ENCODE measurements around the gene ANTXR2. TPM values are rescaled to one million over a fixed set of nuclear protein-coding genes. Genes with fewer than 3 reads are reported as not detected.

The ANTXR2 gene
- total and polyA plus RNA-seq, 2 of the 8 experiments (the other 6 are each of a cell fraction or from before 2014, with no cell fraction given), result 1.1 to 7.5 TPM

- TF ChIP-seq, protein P1, sequence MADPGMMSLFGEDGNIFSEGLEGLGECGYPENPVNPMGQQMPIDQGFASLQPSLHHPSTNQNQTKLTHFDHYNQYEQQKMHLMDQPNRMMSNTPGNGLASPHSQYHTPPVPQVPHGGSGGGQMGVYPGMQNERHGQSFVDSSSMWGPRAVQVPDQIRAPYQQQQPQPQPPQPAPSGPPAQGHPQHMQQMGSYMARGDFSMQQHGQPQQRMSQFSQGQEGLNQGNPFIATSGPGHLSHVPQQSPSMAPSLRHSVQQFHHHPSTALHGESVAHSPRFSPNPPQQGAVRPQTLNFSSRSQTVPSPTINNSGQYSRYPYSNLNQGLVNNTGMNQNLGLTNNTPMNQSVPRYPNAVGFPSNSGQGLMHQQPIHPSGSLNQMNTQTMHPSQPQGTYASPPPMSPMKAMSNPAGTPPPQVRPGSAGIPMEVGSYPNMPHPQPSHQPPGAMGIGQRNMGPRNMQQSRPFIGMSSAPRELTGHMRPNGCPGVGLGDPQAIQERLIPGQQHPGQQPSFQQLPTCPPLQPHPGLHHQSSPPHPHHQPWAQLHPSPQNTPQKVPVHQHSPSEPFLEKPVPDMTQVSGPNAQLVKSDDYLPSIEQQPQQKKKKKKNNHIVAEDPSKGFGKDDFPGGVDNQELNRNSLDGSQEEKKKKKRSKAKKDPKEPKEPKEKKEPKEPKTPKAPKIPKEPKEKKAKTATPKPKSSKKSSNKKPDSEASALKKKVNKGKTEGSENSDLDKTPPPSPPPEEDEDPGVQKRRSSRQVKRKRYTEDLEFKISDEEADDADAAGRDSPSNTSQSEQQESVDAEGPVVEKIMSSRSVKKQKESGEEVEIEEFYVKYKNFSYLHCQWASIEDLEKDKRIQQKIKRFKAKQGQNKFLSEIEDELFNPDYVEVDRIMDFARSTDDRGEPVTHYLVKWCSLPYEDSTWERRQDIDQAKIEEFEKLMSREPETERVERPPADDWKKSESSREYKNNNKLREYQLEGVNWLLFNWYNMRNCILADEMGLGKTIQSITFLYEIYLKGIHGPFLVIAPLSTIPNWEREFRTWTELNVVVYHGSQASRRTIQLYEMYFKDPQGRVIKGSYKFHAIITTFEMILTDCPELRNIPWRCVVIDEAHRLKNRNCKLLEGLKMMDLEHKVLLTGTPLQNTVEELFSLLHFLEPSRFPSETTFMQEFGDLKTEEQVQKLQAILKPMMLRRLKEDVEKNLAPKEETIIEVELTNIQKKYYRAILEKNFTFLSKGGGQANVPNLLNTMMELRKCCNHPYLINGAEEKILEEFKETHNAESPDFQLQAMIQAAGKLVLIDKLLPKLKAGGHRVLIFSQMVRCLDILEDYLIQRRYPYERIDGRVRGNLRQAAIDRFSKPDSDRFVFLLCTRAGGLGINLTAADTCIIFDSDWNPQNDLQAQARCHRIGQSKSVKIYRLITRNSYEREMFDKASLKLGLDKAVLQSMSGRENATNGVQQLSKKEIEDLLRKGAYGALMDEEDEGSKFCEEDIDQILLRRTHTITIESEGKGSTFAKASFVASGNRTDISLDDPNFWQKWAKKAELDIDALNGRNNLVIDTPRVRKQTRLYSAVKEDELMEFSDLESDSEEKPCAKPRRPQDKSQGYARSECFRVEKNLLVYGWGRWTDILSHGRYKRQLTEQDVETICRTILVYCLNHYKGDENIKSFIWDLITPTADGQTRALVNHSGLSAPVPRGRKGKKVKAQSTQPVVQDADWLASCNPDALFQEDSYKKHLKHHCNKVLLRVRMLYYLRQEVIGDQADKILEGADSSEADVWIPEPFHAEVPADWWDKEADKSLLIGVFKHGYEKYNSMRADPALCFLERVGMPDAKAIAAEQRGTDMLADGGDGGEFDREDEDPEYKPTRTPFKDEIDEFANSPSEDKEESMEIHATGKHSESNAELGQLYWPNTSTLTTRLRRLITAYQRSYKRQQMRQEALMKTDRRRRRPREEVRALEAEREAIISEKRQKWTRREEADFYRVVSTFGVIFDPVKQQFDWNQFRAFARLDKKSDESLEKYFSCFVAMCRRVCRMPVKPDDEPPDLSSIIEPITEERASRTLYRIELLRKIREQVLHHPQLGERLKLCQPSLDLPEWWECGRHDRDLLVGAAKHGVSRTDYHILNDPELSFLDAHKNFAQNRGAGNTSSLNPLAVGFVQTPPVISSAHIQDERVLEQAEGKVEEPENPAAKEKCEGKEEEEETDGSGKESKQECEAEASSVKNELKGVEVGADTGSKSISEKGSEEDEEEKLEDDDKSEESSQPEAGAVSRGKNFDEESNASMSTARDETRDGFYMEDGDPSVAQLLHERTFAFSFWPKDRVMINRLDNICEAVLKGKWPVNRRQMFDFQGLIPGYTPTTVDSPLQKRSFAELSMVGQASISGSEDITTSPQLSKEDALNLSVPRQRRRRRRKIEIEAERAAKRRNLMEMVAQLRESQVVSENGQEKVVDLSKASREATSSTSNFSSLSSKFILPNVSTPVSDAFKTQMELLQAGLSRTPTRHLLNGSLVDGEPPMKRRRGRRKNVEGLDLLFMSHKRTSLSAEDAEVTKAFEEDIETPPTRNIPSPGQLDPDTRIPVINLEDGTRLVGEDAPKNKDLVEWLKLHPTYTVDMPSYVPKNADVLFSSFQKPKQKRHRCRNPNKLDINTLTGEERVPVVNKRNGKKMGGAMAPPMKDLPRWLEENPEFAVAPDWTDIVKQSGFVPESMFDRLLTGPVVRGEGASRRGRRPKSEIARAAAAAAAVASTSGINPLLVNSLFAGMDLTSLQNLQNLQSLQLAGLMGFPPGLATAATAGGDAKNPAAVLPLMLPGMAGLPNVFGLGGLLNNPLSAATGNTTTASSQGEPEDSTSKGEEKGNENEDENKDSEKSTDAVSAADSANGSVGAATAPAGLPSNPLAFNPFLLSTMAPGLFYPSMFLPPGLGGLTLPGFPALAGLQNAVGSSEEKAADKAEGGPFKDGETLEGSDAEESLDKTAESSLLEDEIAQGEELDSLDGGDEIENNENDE (IDR thresholded peaks at IDR 0.05; ENCODE audit: insufficient replicate concordance, low read length), result no peak
- TF ChIP-seq CREB1 (IDR thresholded peaks at IDR 0.05) (no peak), HDAC6 (IDR thresholded peaks at IDR 0.05; ENCODE audit: low read depth, low read length) (no peak), ZNF274 (IDR thresholded peaks at IDR 0.05; ENCODE audit: borderline replicate concordance, extremely low read depth, low read length) (no peak), SP4 (IDR thresholded peaks at IDR 0.05; ENCODE audit: low read length) (no peak), NRF1 (IDR thresholded peaks at IDR 0.05; ENCODE audit: low read depth, low read length) (no peak), CHD2 (IDR thresholded peaks at IDR 0.05; ENCODE audit: low read length) (no peak), KDM4A (IDR thresholded peaks at IDR 0.05; ENCODE audit: low read depth, low read length, severe bottlenecking) (no peak)
- TF ChIP-seq, protein P2, sequence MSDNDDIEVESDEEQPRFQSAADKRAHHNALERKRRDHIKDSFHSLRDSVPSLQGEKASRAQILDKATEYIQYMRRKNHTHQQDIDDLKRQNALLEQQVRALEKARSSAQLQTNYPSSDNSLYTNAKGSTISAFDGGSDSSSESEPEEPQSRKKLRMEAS (IDR thresholded peaks at IDR 0.05), result no peak
Measured at GRCh38 chr4:79993476-79993875, 79.6 kb downstream of the ANTXR2 start (continued).

All from H1 (cell line).